ENCODE measurements around the gene SPON1.

SPON1 gene

DNA sequence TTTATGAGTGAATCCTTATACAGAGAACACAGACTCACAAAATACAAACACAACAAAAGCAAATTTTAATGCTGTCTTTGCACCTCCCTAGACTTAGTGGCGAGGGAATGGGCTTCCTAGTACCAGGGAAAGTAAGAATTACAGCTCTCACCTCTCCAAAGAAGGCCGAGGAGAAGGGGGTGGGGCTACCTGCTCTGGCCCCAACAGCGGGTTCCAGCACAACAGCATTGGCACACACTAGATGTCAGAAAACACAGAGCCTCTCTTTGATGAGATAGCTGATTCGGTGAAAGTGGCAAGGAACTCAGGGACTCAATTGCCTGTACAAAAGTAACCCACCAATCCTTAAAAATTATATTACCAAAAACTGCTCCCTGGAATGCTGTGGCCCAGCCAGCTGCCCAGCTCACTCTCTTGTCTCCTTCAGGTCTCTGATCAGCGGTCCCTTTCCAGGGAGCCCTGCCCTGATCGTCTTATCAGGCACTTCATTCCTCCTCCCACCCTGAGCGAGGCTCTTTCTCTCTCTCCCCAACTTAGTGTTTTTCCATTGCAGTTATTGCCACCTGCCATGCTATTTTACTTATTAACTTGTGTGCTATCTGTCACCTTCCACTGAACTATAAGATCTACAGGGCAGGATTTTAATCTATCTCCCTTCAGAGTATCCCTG lies 30.7 kb downstream of the SPON1 start:
- no peak for DNase-seq (ENCODE audit: extremely low read depth, insufficient read length)
- H3K27me3 ChIP-seq (replicated peaks; ENCODE audit: control insufficient read depth, insufficient read depth, low read length) = no peaks in the 10 kb centered on the region; the same call in 1 of the 2 replicates
- TF ChIP-seq CTCF (IDR thresholded peaks at IDR 0.05; ENCODE audit: insufficient read depth, low read length, poor library complexity, severe bottlenecking) = no peak
- no peak overlapping the region for H3K4me3 ChIP-seq (replicated peaks; ENCODE audit: low read depth, low read length)
- H3K36me3 ChIP-seq (ENCODE audit: control insufficient read depth, insufficient read depth, low read length) = no peaks in the 10 kb centered on the region

DNA sequence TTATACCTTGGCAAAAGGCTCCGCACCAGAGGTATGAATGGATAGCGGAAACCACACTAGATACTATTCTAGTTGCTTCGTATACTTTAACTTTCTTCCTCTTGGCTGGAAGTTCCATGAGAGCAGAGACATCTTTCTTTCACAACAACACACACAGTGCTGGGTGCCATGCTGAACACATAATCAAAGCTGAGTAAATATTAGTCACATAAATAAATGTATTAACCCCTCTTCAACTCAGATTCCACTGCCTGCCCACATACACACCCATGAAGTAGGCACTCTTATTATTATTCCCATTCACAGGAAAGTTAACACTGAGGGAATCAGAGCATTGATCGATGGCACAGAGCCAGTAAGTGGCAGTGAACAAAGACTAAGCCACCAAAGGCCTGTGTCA lies 35.4 kb downstream of the SPON1 start:
- H3K36me3 ChIP-seq (ENCODE audit: control insufficient read depth, insufficient read depth, low read length) = no peaks in the 10 kb centered on the region
- no peak for DNase-seq (ENCODE audit: extremely low read depth, insufficient read length)
- no peak overlapping the region for H3K4me3 ChIP-seq (replicated peaks; ENCODE audit: low read depth, low read length)
- H3K27me3 ChIP-seq (replicated peaks; ENCODE audit: control insufficient read depth, insufficient read depth, low read length) = no peaks in the 10 kb centered on the region; the same call in 1 of the 2 replicates
- TF ChIP-seq CTCF (IDR thresholded peaks at IDR 0.05; ENCODE audit: insufficient read depth, low read length, poor library complexity, severe bottlenecking) = no peak

DNA sequence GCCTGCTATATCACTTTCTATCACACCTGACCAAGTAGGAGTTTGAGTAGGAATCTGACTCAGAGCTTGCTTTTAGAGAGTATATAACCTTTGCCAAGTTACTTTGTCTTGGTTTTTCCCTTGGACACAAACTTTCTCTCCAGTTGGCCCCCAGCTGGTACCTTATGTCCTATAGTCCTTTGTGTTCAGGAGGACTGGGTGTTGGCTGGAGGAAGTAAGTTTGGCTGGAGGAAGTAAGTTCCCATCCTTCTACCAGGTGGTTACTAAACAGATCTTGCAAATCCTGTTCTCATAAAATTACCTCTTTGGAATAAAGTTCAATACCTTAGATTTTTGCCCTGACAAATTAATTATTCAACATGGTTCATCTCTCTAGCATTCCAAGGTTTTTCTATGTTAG lies 37.2 kb downstream of the SPON1 start:
- no peaks in the 10 kb centered on the region; the same call in 1 of the 2 replicates for H3K27me3 ChIP-seq (replicated peaks; ENCODE audit: control insufficient read depth, insufficient read depth, low read length)
- no peak for DNase-seq (ENCODE audit: extremely low read depth, insufficient read length)
- TF ChIP-seq CTCF (IDR thresholded peaks at IDR 0.05; ENCODE audit: insufficient read depth, low read length, poor library complexity, severe bottlenecking) = no peak
- no peak overlapping the region for H3K4me3 ChIP-seq (replicated peaks; ENCODE audit: low read depth, low read length)
- no peaks in the 10 kb centered on the region for H3K36me3 ChIP-seq (ENCODE audit: control insufficient read depth, insufficient read depth, low read length)

GRCh38 chr11:14001597-14001996 lies 39.1 kb downstream of the SPON1 start:
- no peak overlapping the region for H3K4me3 ChIP-seq (replicated peaks; ENCODE audit: low read depth, low read length)
- TF ChIP-seq CTCF (IDR thresholded peaks at IDR 0.05; ENCODE audit: insufficient read depth, low read length, poor library complexity, severe bottlenecking) = no peak
- no peak for DNase-seq (ENCODE audit: extremely low read depth, insufficient read length)
- H3K27me3 ChIP-seq (replicated peaks; ENCODE audit: control insufficient read depth, insufficient read depth, low read length) = no peaks in the 10 kb centered on the region; the same call in 1 of the 2 replicates
- H3K36me3 ChIP-seq (ENCODE audit: control insufficient read depth, insufficient read depth, low read length) = no peaks in the 10 kb centered on the region

DNA sequence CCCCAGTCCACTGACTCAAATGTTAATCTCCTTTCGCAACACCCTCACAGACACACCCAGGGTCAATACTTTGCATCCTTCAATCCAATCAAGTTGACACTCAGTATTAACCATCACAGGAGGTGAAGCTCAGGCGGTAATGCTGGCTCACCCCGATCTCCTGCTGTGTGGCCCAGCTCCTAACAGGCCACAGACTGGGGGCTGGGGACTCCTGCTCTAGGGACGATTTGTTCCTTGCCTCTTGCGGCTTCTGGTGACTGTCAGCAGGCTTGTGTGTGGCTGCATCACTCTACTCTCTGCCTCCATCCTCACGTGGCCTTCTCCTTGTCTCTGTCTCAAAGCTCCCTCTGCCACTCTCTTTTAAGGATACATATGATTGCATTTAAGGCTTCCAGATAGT lies 45.0 kb downstream of the SPON1 start:
- no peaks in the 10 kb centered on the region for H3K27me3 ChIP-seq (replicated peaks; ENCODE audit: control insufficient read depth, insufficient read depth, low read length)
- H3K36me3 ChIP-seq (ENCODE audit: control insufficient read depth, insufficient read depth, low read length) = no peaks in the 10 kb centered on the region
- TF ChIP-seq CTCF (IDR thresholded peaks at IDR 0.05; ENCODE audit: insufficient read depth, low read length, poor library complexity, severe bottlenecking) = no peak
- H3K4me3 ChIP-seq (replicated peaks; ENCODE audit: low read depth, low read length) = no peak overlapping the region
- no peak for DNase-seq (ENCODE audit: extremely low read depth, insufficient read length)

DNA sequence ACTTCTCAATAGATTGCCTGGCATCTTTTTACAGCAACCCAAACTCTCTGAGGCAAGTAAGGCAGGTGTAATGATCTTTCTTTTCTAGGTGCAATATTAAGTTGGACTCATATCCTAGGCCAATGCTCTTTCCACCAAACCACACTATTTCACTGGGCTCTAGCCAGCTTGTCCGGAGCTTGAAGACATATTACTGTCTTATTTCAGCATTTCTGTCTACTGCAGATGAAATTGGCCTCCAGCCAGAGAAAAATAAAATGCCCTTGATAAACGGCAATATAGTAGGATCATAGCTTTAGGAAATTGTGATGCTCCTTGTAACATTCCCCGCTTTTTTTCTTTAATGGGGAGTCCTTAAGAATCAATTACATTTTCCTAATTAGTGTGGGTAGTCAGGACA lies 48.1 kb downstream of the SPON1 start:
- no peak for DNase-seq (ENCODE audit: extremely low read depth, insufficient read length)
- Histone ChIP-seq H3K4me3 (replicated peaks; ENCODE audit: low read depth, low read length) (no peak overlapping the region), H3K36me3 (ENCODE audit: control insufficient read depth, insufficient read depth, low read length) (no peaks in the 10 kb centered on the region), H3K27me3 (replicated peaks; ENCODE audit: control insufficient read depth, insufficient read depth, low read length) (no peaks in the 10 kb centered on the region)
- no peak for TF ChIP-seq CTCF (IDR thresholded peaks at IDR 0.05; ENCODE audit: insufficient read depth, low read length, poor library complexity, severe bottlenecking)

Measured in GM06990 (cell line).